ENCODE results near the gene MYO1B.

DNA sequence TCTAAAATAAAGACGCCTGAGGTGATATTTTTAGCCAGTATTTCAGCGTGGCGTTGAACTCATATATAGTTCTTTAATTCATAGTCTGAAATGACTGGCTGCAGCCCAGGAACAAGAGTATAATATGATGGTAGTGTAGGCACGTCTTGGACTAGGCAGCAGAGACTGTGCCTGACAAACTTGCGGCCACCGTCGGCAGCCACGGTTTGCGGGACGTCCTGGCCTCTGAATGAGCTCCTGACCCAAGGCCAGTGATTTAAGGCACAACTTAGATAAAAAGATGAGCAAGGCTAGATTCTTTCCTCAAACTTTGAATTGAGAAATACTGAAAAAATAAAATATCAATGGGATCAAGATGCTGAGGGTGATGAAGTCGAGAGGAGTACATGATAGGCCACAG is 40.0 kb downstream of the MYO1B start:
- no peak for TF ChIP-seq EZH2 (IDR thresholded peaks at IDR 0.05; ENCODE audit: borderline replicate concordance, insufficient read depth, low read length, poor library complexity, severe bottlenecking)
- no peak for TF ChIP-seq TAF1 (IDR thresholded peaks at IDR 0.05; ENCODE audit: low read depth)
- TF ChIP-seq MXI1 (conservative IDR thresholded peaks at IDR 0.05; ENCODE audit: poor library complexity, severe bottlenecking): no peak
- no peak for TF ChIP-seq CTCF (IDR thresholded peaks at IDR 0.05; ENCODE audit: poor library complexity, severe bottlenecking)
- TF ChIP-seq RAD21 (conservative IDR thresholded peaks at IDR 0.05): no peak
- TF ChIP-seq EP300 (conservative IDR thresholded peaks at IDR 0.05; ENCODE audit: poor library complexity, severe bottlenecking): no peak
- TF ChIP-seq POLR2AphosphoS5 (IDR thresholded peaks at IDR 0.05): no peak
- TF ChIP-seq SMC3 (conservative IDR thresholded peaks at IDR 0.05; ENCODE audit: poor library complexity): no peak
- no peak for TF ChIP-seq REST (IDR thresholded peaks at IDR 0.05; ENCODE audit: borderline replicate concordance)
